ENCODE results near the gene PDE4B. TPM values are rescaled to one million over a fixed set of nuclear protein-coding genes. Genes with fewer than 3 reads are reported as not detected.

The PDE4B gene
- total RNA-seq, 1 donor from 2014 or later = 7.6 TPM

DNA sequence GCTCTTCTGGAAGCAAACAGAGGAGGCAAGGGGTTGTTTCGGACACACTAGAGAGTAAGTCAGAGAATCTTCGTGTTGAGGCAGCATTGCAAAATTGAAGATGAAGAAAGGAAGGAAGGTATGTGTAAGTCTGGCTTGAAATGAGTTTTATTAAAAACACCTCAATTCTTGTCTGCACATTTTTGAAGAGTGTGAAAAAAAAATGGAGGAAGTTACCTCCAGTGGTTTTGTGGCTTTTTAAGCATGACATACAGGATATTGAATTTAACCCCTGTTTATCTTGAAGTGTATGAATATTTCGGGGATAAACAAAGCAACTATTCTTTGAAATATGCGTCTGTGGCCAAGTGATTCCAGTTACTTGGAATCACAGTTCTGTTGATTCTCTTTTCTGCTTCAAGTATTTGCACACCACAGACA is 538.0 kb downstream of the PDE4B start:
- H3K4me3 ChIP-seq (ENCODE audit: insufficient read depth, low read depth, low read length) = no peak overlapping the region
- no peak for TF ChIP-seq EZH2 (IDR thresholded peaks at IDR 0.05; ENCODE audit: insufficient read depth, low read length)
- TF ChIP-seq, protein P1, sequence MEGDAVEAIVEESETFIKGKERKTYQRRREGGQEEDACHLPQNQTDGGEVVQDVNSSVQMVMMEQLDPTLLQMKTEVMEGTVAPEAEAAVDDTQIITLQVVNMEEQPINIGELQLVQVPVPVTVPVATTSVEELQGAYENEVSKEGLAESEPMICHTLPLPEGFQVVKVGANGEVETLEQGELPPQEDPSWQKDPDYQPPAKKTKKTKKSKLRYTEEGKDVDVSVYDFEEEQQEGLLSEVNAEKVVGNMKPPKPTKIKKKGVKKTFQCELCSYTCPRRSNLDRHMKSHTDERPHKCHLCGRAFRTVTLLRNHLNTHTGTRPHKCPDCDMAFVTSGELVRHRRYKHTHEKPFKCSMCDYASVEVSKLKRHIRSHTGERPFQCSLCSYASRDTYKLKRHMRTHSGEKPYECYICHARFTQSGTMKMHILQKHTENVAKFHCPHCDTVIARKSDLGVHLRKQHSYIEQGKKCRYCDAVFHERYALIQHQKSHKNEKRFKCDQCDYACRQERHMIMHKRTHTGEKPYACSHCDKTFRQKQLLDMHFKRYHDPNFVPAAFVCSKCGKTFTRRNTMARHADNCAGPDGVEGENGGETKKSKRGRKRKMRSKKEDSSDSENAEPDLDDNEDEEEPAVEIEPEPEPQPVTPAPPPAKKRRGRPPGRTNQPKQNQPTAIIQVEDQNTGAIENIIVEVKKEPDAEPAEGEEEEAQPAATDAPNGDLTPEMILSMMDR (IDR thresholded peaks at IDR 0.05; ENCODE audit: insufficient read depth, low read depth, low read length) = no peak
- H3K9ac ChIP-seq (ENCODE audit: low read length) = no peak overlapping the region
- Mint-ChIP-seq H3K36me3 (ENCODE audit: low read depth, unreplicated experiment) (no peaks in the 10 kb centered on the region), H3K4me1 (ENCODE audit: low read depth, unreplicated experiment) (peaks cover 44% of the 10 kb centered on the region), H3K4me3 (ENCODE audit: unreplicated experiment) (no peak overlapping the region), H3K27me3 (ENCODE audit: low read depth, unreplicated experiment) (no peaks in the 10 kb centered on the region), H3K9me3 (ENCODE audit: unreplicated experiment) (no peaks in the 10 kb centered on the region), H3K27ac (ENCODE audit: unreplicated experiment) (peak overlapping the region; percentile 73)
- DNase-seq (ENCODE audit: low read depth) (peak; percentile 77), FAIRE-seq (peak; percentile 39)
- H2AFZ ChIP-seq (ENCODE audit: low read depth, low read length) = no peak overlapping the region
- no peak overlapping the region for H3K27ac ChIP-seq (ENCODE audit: low read depth, low read length)
- no peaks in the 10 kb centered on the region for H3K36me3 ChIP-seq (ENCODE audit: insufficient read depth, low read length)
- no peaks in the 10 kb centered on the region for H3K27me3 ChIP-seq (ENCODE audit: insufficient read depth, low read length)
- peak overlapping the region; percentile 36 for H3K4me2 ChIP-seq (ENCODE audit: low read length)
- H3K79me2 ChIP-seq (ENCODE audit: insufficient read depth, low read length) = no peaks in the 10 kb centered on the region
- H3K4me1 ChIP-seq (ENCODE audit: insufficient read depth, low read length) = peaks cover 19% of the 10 kb centered on the region
- no peaks in the 10 kb centered on the region for H4K20me1 ChIP-seq (ENCODE audit: insufficient read depth, low read length)
- H3K9me3 ChIP-seq (ENCODE audit: insufficient read depth, low read depth, low read length) = no peaks in the 10 kb centered on the region

DNA sequence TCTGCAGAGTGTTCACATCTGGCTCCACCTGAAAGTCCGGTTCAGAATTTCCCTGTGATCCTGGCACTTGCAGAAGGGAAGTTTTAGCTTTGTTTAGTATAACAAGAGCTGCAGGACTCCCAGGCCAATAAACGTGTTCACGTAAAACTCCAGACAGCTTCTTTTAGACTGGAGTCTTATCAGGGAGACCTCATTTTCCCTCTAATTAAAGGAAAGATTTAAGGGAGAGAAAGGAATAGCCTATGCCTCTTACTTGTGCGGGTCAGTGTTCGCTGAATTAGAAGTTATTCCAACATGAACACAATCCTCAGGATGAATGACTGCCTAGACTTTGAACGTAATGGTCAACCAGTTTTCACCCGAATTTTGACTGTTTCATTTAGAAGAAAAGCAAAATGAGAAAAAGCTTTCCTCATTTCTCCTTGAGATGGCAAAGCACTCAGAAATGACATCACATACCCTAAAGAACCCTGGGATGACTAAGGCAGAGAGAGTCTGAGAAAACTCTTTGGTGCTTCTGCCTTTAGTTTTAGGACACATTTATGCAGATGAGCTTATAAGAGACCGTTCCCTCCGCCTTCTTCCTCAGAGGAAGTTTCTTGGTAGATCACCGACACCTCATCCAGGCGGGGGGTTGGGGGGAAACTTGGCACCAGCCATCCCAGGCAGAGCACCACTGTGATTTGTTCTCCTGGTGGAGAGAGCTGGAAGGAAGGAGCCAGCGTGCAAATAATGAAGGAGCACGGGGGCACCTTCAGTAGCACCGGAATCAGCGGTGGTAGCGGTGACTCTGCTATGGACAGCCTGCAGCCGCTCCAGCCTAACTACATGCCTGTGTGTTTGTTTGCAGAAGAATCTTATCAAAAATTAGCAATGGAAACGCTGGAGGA is 539.2 kb downstream of the PDE4B start:
- peak; percentile 78 for DNase-seq (ENCODE audit: low read depth)
- Mint-ChIP-seq H3K27ac (ENCODE audit: unreplicated experiment) (peak overlapping the region; percentile 94), H3K9me3 (ENCODE audit: unreplicated experiment) (no peaks in the 10 kb centered on the region), H3K36me3 (ENCODE audit: low read depth, unreplicated experiment) (no peaks in the 10 kb centered on the region), H3K27me3 (ENCODE audit: low read depth, unreplicated experiment) (no peaks in the 10 kb centered on the region), H3K4me3 (ENCODE audit: unreplicated experiment) (peak overlapping the region; percentile 90), H3K4me1 (ENCODE audit: low read depth, unreplicated experiment) (peaks cover 50% of the 10 kb centered on the region)
- Histone ChIP-seq H3K79me2 (ENCODE audit: insufficient read depth, low read length) (no peaks in the 10 kb centered on the region), H3K4me2 (ENCODE audit: low read length) (peak overlapping the region; percentile 89), H3K27me3 (ENCODE audit: insufficient read depth, low read length) (no peaks in the 10 kb centered on the region), H4K20me1 (ENCODE audit: insufficient read depth, low read length) (no peaks in the 10 kb centered on the region), H3K4me3 (ENCODE audit: insufficient read depth, low read depth, low read length) (peak overlapping the region; percentile 62), H2AFZ (ENCODE audit: low read depth, low read length) (peak overlapping the region; percentile 89), H3K4me1 (ENCODE audit: insufficient read depth, low read length) (peaks cover 24% of the 10 kb centered on the region), H3K9me3 (ENCODE audit: insufficient read depth, low read depth, low read length) (no peaks in the 10 kb centered on the region), H3K9ac (ENCODE audit: low read length) (peak overlapping the region; percentile 83), H3K36me3 (ENCODE audit: insufficient read depth, low read length) (no peaks in the 10 kb centered on the region), H3K27ac (ENCODE audit: low read depth, low read length) (peak overlapping the region; percentile 79)
- TF ChIP-seq, protein P1 (IDR thresholded peaks at IDR 0.05; ENCODE audit: insufficient read depth, low read depth, low read length) = peak; percentile 18
- TF ChIP-seq EZH2 (IDR thresholded peaks at IDR 0.05; ENCODE audit: insufficient read depth, low read length) = no peak
- peak; percentile 67 for FAIRE-seq

DNA sequence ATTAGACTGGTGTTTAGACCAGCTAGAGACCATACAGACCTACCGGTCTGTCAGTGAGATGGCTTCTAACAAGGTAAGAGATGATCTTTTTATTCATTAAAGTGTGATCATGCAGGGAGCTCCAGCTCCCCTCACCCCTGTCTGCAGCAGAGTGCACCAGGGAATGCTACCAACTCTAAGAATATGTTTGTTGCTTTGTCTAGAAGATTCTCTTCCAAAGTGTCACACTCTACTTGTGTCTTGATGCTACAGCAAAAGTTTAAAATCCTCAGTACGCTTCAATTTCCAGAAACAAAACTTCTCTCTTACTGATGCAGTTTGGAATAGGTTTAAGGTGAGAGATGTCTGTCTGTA is 539.8 kb downstream of the PDE4B start:
- H3K9ac ChIP-seq (ENCODE audit: low read length) = peak overlapping the region; percentile 83
- no peaks in the 10 kb centered on the region for H3K9me3 ChIP-seq (ENCODE audit: insufficient read depth, low read depth, low read length)
- H3K4me1 ChIP-seq (ENCODE audit: insufficient read depth, low read length) = peaks cover 24% of the 10 kb centered on the region
- peak overlapping the region; percentile 62 for H3K4me3 ChIP-seq (ENCODE audit: insufficient read depth, low read depth, low read length)
- Mint-ChIP-seq H3K9me3 (ENCODE audit: unreplicated experiment) (no peaks in the 10 kb centered on the region), H3K36me3 (ENCODE audit: low read depth, unreplicated experiment) (no peaks in the 10 kb centered on the region), H3K27me3 (ENCODE audit: low read depth, unreplicated experiment) (no peaks in the 10 kb centered on the region), H3K4me1 (ENCODE audit: low read depth, unreplicated experiment) (peaks cover 47% of the 10 kb centered on the region), H3K27ac (ENCODE audit: unreplicated experiment) (peak overlapping the region; percentile 94), H3K4me3 (ENCODE audit: unreplicated experiment) (peak overlapping the region; percentile 90)
- H3K4me2 ChIP-seq (ENCODE audit: low read length) = peak overlapping the region; percentile 89
- no peaks in the 10 kb centered on the region for H3K27me3 ChIP-seq (ENCODE audit: insufficient read depth, low read length)
- no peak for DNase-seq (ENCODE audit: low read depth)
- FAIRE-seq = no peak
- H3K36me3 ChIP-seq (ENCODE audit: insufficient read depth, low read length) = no peaks in the 10 kb centered on the region
- H3K27ac ChIP-seq (ENCODE audit: low read depth, low read length) = no peak overlapping the region
- TF ChIP-seq, protein P1 (IDR thresholded peaks at IDR 0.05; ENCODE audit: insufficient read depth, low read depth, low read length) = no peak
- TF ChIP-seq EZH2 (IDR thresholded peaks at IDR 0.05; ENCODE audit: insufficient read depth, low read length) = no peak
- peak overlapping the region; percentile 89 for H2AFZ ChIP-seq (ENCODE audit: low read depth, low read length)
- H4K20me1 ChIP-seq (ENCODE audit: insufficient read depth, low read length) = no peaks in the 10 kb centered on the region
- no peaks in the 10 kb centered on the region for H3K79me2 ChIP-seq (ENCODE audit: insufficient read depth, low read length)
